ENCODE measurements around the gene TTC9. TPM values are rescaled to one million over a fixed set of nuclear protein-coding genes. Genes with fewer than 3 reads are reported as not detected.

The TTC9 gene
- total and polyA plus RNA-seq, 10 of the 15 experiments (the other 5 are each of a cell fraction or from before 2014, with no cell fraction given) = 0.87 to 15.8 (median 7.8) TPM

GRCh38 chr14:70696026-70696425 lies 54.3 kb downstream of the TTC9 start (continued):
- TF ChIP-seq ZBTB4 (CRISPR knock-in tag; IDR thresholded peaks at IDR 0.05) (no peak), RFX5 (IDR thresholded peaks at IDR 0.05; ENCODE audit: low read depth, low read length) (no peak), BCL3 (IDR thresholded peaks at IDR 0.05; ENCODE audit: borderline replicate concordance, insufficient read depth, low read depth, low read length, poor library complexity, severe bottlenecking) (no peak), CREB1 (IDR thresholded peaks at IDR 0.05; ENCODE audit: low read depth) (no peak)

GRCh38 chr14:70697701-70698100 lies 56.0 kb downstream of the TTC9 start:
- no peaks in the 10 kb centered on the region for H3K27me3 ChIP-seq (replicated peaks in 1 of 2; ENCODE audit: control insufficient read depth in 2 of 2, insufficient read depth in 2 of 2, low read length in 1 of 2)
- no peaks in the 10 kb centered on the region for H3K4me1 ChIP-seq (ENCODE audit: control insufficient read depth, insufficient read depth, low read length)
- TF ChIP-seq TCF7 (IDR thresholded peaks at IDR 0.05; ENCODE audit: borderline replicate concordance) = no peak
- no peak for TF ChIP-seq SIN3A (IDR thresholded peaks at IDR 0.05; ENCODE audit: low read depth, low read length)
- no peak for TF ChIP-seq WRNIP1 (IDR thresholded peaks at IDR 0.05; ENCODE audit: borderline replicate concordance, low read depth, low read length)
- TF ChIP-seq CHD4 (IDR thresholded peaks at IDR 0.05) = no peak
- ChIA-PET POLR2A (interaction anchor here (1.4 kb wide), 1 partner anchor 9 kb away, joined by 3 read pairs; no protein-coding TSS in a partner anchor), SMC1A (ENCODE audit: uncharacterized antibody, unreplicated experiment) (interaction anchor here (1.0 to 2.1 kb wide), 4 partner anchors 8 to 16 kb away, joined by 3 to 6 read pairs (median 4); no protein-coding TSS in a partner anchor), CTCF (interaction anchor here (1.3 kb wide), 1 partner anchor 8 kb away, joined by 6 read pairs; no protein-coding TSS in a partner anchor), RAD21 (ENCODE audit: unreplicated experiment) (interaction anchor here (0.9 kb wide), 1 partner anchor 28 kb away, joined by 3 read pairs; no protein-coding TSS in a partner anchor)
- no peak overlapping the region for H3K27ac ChIP-seq (ENCODE audit: control insufficient read depth, insufficient read depth)
- H3K9me3 ChIP-seq (replicated peaks; ENCODE audit: control insufficient read depth, insufficient read depth, low read length) = no peaks in the 10 kb centered on the region
- no peak overlapping the region for H3K4me3 ChIP-seq
- intact Hi-C loops (cut with micrococcal nuclease; ENCODE audit: unreplicated experiment) (no loop called here), in situ Hi-C loops (cut with MboI) (no loop called here)
- DNase-seq (ENCODE audit: low read depth, low spot score) = no peak
- H3K79me2 ChIP-seq (ENCODE audit: control insufficient read depth, insufficient read depth, low read length) = no peaks in the 10 kb centered on the region
- H3K9ac ChIP-seq (ENCODE audit: control insufficient read depth, insufficient read depth, low read length) = no peak overlapping the region
- H4K20me1 ChIP-seq (ENCODE audit: control insufficient read depth, insufficient read depth) = no peaks in the 10 kb centered on the region
- no peak overlapping the region for H2AFZ ChIP-seq (ENCODE audit: control insufficient read depth, low read depth, low read length)
- no TSS peak for BruUV-seq (replicated peaks)
- ATAC-seq = no peak
- no peaks in the 10 kb centered on the region for H3K36me3 ChIP-seq (ENCODE audit: control insufficient read depth in 2 of 2, insufficient read depth in 2 of 2, low read length in 1 of 2)
- 92% methylated on average over 2 of the region's 2 CpGs for WGBS (ENCODE audit: insufficient coverage, insufficient replicate concordance, low lambda C conversion rate, missing lambda C conversion rate)
- no peak overlapping the region for H3K4me2 ChIP-seq (ENCODE audit: control insufficient read depth, insufficient read depth)
- no peak for FAIRE-seq

All from GM12878 (cell line).